Keratinocyte (primary cell): ENCODE results near the gene PM20D2. TPM values are rescaled to one million over a fixed set of nuclear protein-coding genes. Genes with fewer than 3 reads are reported as not detected.

Experiments used
- DNase-seq: peaks from one replicate; pipeline ENCODE4 v3.0.0-alpha.2; 2011; ENCODE audit warnings: low read depth, missing footprints, low spot score
- FAIRE-seq: peaks from 2 replicates; lab custom pipeline; 2011; peaks lifted over from hg19 to GRCh38; lab: Jason Lieb, UNC
- H2AFZ ChIP-seq: 2 replicates; pipeline ENCODE4 v1.6.0; 2012; ENCODE audit warnings: low read length, control low read depth, inconsistent platforms; ENCODE audit not compliant: control insufficient read depth
- H3K27ac ChIP-seq: 2 replicates; pipeline ENCODE4 v1.5.1; 2011; ENCODE audit warnings: low read length; ENCODE audit not compliant: control insufficient read depth, insufficient read depth
- H3K27me3 ChIP-seq: 3 replicates; pipeline ENCODE4 v1.6.0; 2011; ENCODE audit warnings: low read length; ENCODE audit not compliant: control insufficient read depth, insufficient read depth; ENCODE audit errors: extremely low read depth
- H3K36me3 ChIP-seq, 2 experiments: 2 replicates in 1 of 2; 3 replicates in 1 of 2; pipeline ENCODE4 v1.5.1; 2011; ENCODE audit warnings: low read length in 2 of 2, mild to moderate bottlenecking in 1 of 2; ENCODE audit not compliant: control insufficient read depth in 2 of 2, insufficient read depth in 2 of 2; ENCODE audit errors: extremely low read depth in 1 of 2
- H3K4me1 ChIP-seq: 3 replicates; pipeline ENCODE4 v1.5.1; 2011; ENCODE audit warnings: low read length; ENCODE audit not compliant: control insufficient read depth, insufficient read depth; ENCODE audit errors: extremely low read depth
- H3K4me2 ChIP-seq: 3 replicates; pipeline ENCODE4 v1.6.0; 2011; ENCODE audit warnings: low read depth, low read length; ENCODE audit not compliant: control insufficient read depth, insufficient read depth; ENCODE audit errors: extremely low read depth
- H3K4me3 ChIP-seq, 3 experiments: fragments of 200-600 bp in 1 of 3; sonication (generic) in 1 of 3; 2 replicates in 2 of 3; 3 replicates in 1 of 3; pipeline ENCODE4 v1.5.1; 2011 to 2016; ENCODE audit warnings: low read length in 3 of 3, mild to moderate bottlenecking in 3 of 3, control low read depth in 2 of 3, inconsistent platforms in 1 of 3, low read depth in 1 of 3, mixed read lengths in 1 of 3, mixed run types in 1 of 3, moderate library complexity in 1 of 3; ENCODE audit not compliant: control insufficient read depth in 2 of 3, insufficient read depth in 2 of 3; ENCODE audit errors: extremely low read depth in 1 of 3
- H3K79me2 ChIP-seq: 2 replicates; pipeline ENCODE4 v1.6.0; 2012; ENCODE audit warnings: low read length; ENCODE audit not compliant: control insufficient read depth, insufficient read depth
- H3K9ac ChIP-seq: 3 replicates; pipeline ENCODE4 v1.6.0; 2011; ENCODE audit warnings: low read length; ENCODE audit not compliant: control insufficient read depth, insufficient read depth; ENCODE audit errors: extremely low read depth
- H3K9me1 ChIP-seq: 3 replicates; pipeline ENCODE4 v1.6.0; 2011; ENCODE audit warnings: low read length; ENCODE audit not compliant: control insufficient read depth, insufficient read depth; ENCODE audit errors: extremely low read depth
- H3K9me3 ChIP-seq: 2 replicates; pipeline ENCODE4 v1.5.1; 2012; ENCODE audit warnings: low read depth, low read length; ENCODE audit not compliant: control insufficient read depth
- H4K20me1 ChIP-seq: 3 replicates; pipeline ENCODE4 v1.6.0; 2011; ENCODE audit warnings: low read length; ENCODE audit not compliant: control insufficient read depth, insufficient read depth; ENCODE audit errors: extremely low read depth
- EZH2 ChIP-seq: IDR thresholded peaks from one replicate; pipeline ENCODE4 v1.6.1; 2012; ENCODE audit warnings: inconsistent platforms, mild to moderate bottlenecking, low read length, moderate library complexity
- dilution Hi-C: fragments of 300-500 bp; cut with MboI; formaldehyde crosslinking; loops from one replicate; pipeline ENCODE4 v1.7.0; 2020; ENCODE audit warnings: low sequenced_read_pairs; ENCODE audit not compliant: extremely low pct_ligation_motif_present
- polyA plus RNA-seq, 5 experiments: library from polyadenylated mRNA; depleted of rRNA in 3 of 5; stranded (reverse) in 3 of 5; stranded (forward) in 1 of 5; unstranded in 1 of 5; fragments of >200 nt; gene quantifications; 1 replicate in 1 of 5; 2 replicates in 3 of 5; 3 replicates in 1 of 5; pipeline versions ENCODE4 v1.2.1 to v1.2.3, GENCODE V29; 2011 to 2012; ENCODE audit warnings: missing spikeins in 2 of 5, low read depth in 1 of 5, low replicate concordance in 1 of 5
- TF ChIP-seq, protein P1 (sequence below), 3 experiments: IDR thresholded peaks in 1 of 3; conservative IDR thresholded peaks in 1 of 3; optimal IDR thresholded peaks in 1 of 3; 2 replicates in 2 of 3; 3 replicates in 1 of 3; pipeline versions ENCODE3 to v1.5.1; 2011; ENCODE audit warnings: low read length in 3 of 3, mild to moderate bottlenecking in 3 of 3, moderate library complexity in 2 of 3, control low read depth in 1 of 3, inconsistent platforms in 1 of 3; ENCODE audit not compliant: insufficient read depth in 2 of 3; ENCODE audit errors: extremely low read depth in 1 of 3

PM20D2 gene
- polyA plus RNA-seq, 1 donor (not counting 4 experiments of a cell fraction or from before 2014, with no cell fraction given) = 7.9 TPM

DNA sequence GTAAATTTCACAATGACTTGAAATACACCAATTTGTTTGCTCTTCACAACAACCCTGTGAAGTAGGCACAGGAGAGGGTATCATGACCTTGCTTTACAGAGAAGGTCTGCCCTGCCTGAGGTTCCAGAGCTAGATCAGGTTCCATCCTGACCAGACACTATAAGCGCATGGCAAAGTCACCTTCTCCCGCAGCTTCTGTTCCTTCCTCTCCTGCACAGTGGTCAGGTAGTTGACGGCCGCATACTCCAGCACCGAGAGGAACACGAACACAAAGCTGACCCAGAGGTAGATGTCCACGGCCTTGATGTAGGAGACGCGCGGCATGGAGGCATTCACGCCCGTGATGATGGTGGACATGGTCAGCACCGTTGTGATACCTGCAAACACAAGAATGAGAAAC is 34.3 kb downstream of the PM20D2 start:
- Histone ChIP-seq H3K4me2 (no peak overlapping the region), H3K36me3 (no peaks in the 10 kb centered on the region), H3K4me1 (no peaks in the 10 kb centered on the region), H3K9ac (no peak overlapping the region), H3K79me2 (no peaks in the 10 kb centered on the region), H3K27me3 (peaks cover 2% of the 10 kb centered on the region), H2AFZ (no peak overlapping the region), H3K9me1 (no peaks in the 10 kb centered on the region), H4K20me1 (no peaks in the 10 kb centered on the region), H3K9me3 (no peaks in the 10 kb centered on the region), H3K4me3 (no peak overlapping the region), H3K27ac (no peak overlapping the region)
- no peak for TF ChIP-seq EZH2
- TF ChIP-seq, protein P1, sequence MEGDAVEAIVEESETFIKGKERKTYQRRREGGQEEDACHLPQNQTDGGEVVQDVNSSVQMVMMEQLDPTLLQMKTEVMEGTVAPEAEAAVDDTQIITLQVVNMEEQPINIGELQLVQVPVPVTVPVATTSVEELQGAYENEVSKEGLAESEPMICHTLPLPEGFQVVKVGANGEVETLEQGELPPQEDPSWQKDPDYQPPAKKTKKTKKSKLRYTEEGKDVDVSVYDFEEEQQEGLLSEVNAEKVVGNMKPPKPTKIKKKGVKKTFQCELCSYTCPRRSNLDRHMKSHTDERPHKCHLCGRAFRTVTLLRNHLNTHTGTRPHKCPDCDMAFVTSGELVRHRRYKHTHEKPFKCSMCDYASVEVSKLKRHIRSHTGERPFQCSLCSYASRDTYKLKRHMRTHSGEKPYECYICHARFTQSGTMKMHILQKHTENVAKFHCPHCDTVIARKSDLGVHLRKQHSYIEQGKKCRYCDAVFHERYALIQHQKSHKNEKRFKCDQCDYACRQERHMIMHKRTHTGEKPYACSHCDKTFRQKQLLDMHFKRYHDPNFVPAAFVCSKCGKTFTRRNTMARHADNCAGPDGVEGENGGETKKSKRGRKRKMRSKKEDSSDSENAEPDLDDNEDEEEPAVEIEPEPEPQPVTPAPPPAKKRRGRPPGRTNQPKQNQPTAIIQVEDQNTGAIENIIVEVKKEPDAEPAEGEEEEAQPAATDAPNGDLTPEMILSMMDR (optimal IDR thresholded peaks at IDR 0.05 in 1 of 3, IDR thresholded peaks at IDR 0.05 in 1 of 3, conservative IDR thresholded peaks at IDR 0.05 in 1 of 3; ENCODE audit: extremely low read depth in 1 of 3, insufficient read depth in 2 of 3, low read length in 3 of 3) = no peak
- dilution Hi-C loops = no loop called here
- DNase-seq = no peak
- FAIRE-seq = no peak

DNA sequence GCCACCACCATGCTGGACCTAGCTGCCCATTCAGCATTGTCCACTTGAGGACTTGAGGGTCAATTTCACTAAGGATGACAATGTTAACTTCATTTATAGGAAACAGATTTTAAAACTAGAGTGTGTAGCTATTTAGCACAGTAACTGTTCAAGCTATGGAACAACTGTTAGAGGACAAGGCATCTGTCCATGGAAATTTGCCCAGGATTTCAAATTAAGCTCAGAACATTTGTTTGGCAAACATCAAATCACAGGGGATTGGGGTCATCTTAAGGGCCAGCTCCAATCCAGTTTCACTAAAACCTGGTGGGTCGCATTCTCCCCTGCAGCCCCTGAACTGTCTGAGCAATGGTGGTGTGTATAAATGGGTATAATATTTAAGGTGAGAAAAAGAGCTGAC is 35.1 kb downstream of the PM20D2 start:
- Histone ChIP-seq H3K4me2 (no peak overlapping the region), H3K36me3 (no peaks in the 10 kb centered on the region), H3K4me1 (no peaks in the 10 kb centered on the region), H4K20me1 (no peaks in the 10 kb centered on the region), H3K4me3 (no peak overlapping the region), H3K27me3 (peaks cover 5% of the 10 kb centered on the region), H3K9me1 (no peaks in the 10 kb centered on the region), H2AFZ (no peak overlapping the region), H3K9me3 (no peaks in the 10 kb centered on the region), H3K27ac (no peak overlapping the region), H3K79me2 (no peaks in the 10 kb centered on the region), H3K9ac (no peak overlapping the region)
- TF ChIP-seq, protein P1 (optimal IDR thresholded peaks at IDR 0.05 in 1 of 3, IDR thresholded peaks at IDR 0.05 in 1 of 3, conservative IDR thresholded peaks at IDR 0.05 in 1 of 3; ENCODE audit: extremely low read depth in 1 of 3, insufficient read depth in 2 of 3, low read length in 3 of 3) = no peak
- no peak for TF ChIP-seq EZH2
- FAIRE-seq = no peak
- dilution Hi-C loops = no loop called here
- DNase-seq = no peak
